ENCODE data around the gene FN1.
A peak's percentile ranks its signal among the peaks of the same experiment; 100 is the strongest.
"Not testable (repeated sequence)": the region's sequence is repeated elsewhere in the genome, so short reads cannot be mapped to it uniquely, and the experiment has no call there.

FN1 gene

DNA sequence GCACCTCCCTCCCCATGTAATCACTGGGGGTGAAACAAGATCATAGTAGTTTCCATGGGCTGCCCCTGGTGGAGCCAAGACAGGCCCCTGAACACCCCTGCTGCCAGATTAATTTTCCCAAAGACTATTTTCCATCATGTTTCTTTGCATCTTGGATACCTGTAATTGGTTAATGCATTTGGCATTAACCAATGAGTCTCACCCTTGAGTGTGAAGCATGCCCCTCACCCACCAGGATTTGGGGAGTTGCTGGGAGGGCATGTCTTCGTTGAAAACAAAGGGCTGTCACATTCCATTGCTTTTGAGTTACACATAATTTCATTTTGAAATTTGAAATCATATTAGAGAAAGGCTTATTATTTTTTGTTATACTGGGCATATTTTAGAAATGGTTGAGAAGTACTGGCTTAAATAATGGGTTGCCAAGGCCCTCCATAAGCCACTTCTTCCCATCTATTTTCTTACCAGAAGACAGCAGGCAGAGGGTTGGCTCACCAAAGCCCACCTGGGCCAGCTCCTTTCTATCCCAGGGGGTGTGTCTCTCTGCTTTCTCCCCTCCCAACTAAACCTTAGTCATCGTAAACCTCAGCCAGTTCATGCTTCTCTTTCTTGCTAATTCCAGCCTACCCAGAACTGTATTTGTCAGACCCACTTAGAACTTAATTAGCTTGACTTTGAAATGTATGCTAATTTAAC, 72.3 kb downstream of the FN1 start:
- DNase-seq, result no peak

GRCh38 chr2:215363039-215363438, 72.8 kb downstream of the FN1 start:
- DNase-seq, result no peak

GRCh38 chr2:215362562-215362904, 73.3 kb downstream of the FN1 start:
- no peak for DNase-seq

GRCh38 chr2:215361876-215362561, 73.8 kb downstream of the FN1 start:
- no peak for DNase-seq

DNA sequence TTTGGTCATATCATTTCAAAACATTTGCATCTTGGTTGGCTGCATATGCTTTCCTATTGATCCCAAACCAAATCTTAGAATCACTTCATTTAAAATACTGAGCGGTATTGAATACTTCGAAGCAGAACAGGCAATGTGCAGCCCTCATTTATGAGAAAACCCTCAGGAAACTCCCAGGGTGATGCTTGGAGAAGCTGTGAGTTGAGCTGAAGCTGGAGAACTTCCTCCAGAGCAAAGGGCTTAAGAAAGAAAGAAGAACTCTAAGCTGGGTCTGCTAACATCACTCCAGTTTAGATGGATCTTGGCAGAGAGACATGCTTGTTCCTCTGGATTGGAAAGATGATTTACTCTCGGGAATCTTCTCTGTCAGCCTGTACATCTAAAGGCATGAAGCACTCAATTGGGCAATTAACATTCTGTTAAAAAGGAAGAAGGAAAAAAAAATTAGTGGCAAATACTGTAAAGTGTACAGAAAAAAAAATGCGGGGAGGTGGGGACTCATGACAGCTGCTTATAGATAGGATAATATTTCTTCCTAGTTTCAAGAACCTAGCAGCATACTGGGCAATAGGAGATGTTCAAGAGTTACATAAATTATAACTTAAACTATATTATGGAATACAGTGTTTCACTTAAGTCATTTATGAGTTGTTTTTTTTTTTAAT, 74.5 kb downstream of the FN1 start:
- DNase-seq, result no peak

- no peak for DNase-seq
Observed at GRCh38 chr2:215360596-215360995, 75.3 kb downstream of the FN1 start.

DNA sequence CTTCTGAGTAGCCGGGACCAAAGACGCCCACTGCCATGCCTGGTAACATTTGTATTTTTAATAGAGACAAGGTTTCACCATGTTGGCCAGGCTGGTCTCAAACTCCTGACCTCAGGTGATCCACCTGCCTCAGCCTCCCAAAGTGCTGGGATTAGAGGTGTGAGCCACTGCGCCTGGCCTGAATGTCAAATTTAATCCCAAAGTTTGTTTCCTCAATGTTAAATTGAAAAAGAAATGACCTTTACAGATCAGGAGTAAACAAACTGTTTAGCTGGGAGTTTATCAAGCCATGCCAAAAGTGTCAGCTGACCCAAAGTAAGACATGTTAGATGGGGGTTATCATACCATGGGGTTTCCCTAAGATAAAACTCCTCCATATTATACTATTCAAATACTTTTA, 75.8 kb downstream of the FN1 start:
- not testable (repeated sequence) for DNase-seq

DNA sequence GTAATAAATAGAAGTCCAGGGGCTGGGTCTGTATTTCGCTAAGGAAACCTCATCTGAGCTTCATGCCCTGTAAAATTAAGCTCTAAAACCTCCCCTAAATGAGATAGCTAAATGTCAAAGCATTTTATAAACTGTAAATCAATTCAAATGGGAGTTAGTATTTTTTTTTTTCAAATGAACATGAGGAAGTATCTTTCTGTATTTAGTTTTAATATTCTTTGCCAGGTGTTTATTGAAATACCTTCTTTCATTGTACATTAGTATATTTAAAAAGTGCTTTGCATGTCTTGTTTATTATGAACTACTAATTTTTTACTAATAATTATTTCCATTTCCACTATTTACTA, 76.3 kb downstream of the FN1 start:
- DNase-seq, result no peak

- no peak for DNase-seq
Observed at GRCh38 chr2:215358891-215359575, 76.8 kb downstream of the FN1 start.

DNA sequence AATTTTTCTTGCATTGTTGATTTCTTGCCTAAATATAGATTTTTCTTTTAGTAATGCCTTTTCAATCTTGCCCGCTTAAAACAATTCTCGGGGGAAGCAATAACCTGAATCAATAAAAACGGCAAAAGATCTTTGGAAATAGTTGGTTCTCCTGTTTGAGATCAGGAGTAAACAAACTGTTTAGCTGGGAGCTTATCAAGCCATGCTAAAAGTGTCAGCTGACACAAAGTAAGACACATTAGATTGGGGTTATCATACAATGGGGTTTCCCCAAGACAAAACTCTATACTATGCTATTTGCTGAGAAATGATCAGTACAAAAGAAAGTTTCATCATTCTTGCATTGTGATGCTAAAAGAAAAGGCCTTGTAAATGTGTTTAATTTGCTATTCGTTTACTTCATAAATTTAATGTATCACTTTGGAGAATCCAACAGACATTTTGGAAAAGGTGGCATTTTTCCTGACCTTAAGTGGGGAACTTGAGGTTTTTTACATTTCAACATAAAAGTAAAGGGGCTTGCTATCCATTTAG, 77.5 kb downstream of the FN1 start:
- no peak for DNase-seq

- no peak for DNase-seq
Observed at GRCh38 chr2:215357660-215358059, 78.2 kb downstream of the FN1 start.

- no peak for DNase-seq
Observed at GRCh38 chr2:215356948-215357461, 78.9 kb downstream of the FN1 start.

- no peak for DNase-seq
Observed at GRCh38 chr2:215356334-215356947, 79.4 kb downstream of the FN1 start.

DNA sequence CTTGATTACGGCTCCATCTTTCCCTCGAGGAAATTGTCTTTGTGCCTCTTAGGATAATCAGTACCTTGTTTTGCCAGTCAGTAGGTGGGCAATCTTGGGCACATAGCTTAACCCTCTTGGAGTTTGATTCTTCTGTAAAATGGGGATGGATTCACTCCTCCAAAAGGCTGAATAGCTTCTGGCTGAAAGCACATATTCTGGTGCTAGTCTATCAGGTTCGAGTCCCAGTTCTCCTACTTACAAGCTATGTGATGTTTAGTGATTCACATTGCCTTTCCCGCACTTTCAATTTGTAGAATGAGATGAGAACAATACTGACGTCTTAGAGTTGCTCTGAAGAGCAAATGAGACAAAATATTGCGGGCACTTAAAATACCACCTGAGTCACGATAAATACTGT, 80.1 kb downstream of the FN1 start:
- no peak for DNase-seq

- DNase-seq, result no peak
Observed at GRCh38 chr2:215354771-215355695, 80.8 kb downstream of the FN1 start.

GRCh38 chr2:215352602-215353001, 83.3 kb downstream of the FN1 start:
- DNase-seq, result no peak

- DNase-seq, result no peak
Observed at GRCh38 chr2:215347878-215348277, 88.0 kb downstream of the FN1 start.

DNA sequence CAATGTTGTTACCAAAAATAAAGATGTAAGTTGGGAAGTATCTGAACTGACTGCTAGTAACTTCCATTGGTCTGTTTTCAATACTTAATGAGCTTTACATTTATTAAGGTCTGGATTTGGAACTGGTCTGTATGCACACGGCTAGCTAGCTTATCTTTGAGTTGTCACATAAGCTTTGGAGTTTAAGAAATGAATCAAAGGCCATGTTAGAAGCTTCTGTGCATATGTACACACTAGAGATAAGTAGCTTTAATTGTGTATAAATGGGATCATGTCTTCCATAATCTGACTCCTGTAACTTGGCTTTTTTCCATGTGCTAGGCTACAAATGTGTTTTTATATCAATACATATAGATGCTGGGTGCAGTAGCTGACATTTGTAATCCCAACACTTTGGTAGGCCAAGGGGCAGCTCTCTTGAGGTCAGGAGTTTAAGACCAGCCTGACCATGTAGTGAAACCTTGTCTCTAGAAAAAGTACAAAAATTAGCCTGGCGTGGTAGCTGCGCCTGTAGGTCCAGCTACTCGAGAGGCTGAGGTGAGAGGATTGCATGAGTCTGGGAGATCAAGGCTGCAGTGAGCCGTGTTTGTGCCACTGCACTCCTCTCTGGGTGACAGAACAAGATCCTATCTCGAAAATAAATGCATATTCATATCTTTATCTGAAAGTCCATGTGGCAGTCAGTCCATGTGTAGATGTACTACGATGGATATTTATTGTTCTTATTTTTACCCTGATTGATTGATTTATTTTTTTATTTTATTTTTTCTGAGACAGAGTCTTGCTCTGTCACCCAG, 96.8 kb downstream of the FN1 start:
- DNase-seq, result no peak

GRCh38 chr2:215332872-215333595, 102.8 kb downstream of the FN1 start:
- DNase-seq, result peak in 2 of 3 experiments; percentile 9 to 39

- no peak for DNase-seq
Observed at GRCh38 chr2:215328066-215328465, 107.8 kb downstream of the FN1 start.

Measured in NCI-H1417 (cell line).